Right atrium auricular region (tissue), 2 donors: ENCODE measurements around the gene TRIP10. TPM values are rescaled to one million over a fixed set of nuclear protein-coding genes. Genes with fewer than 3 reads are reported as not detected.

Experiments used
- DNase-seq: peaks from one replicate; pipeline ENCODE4 v3.0.0-alpha.2; 2019; ENCODE audit warnings: low spot score
- H3K27ac ChIP-seq, 2 donors: fragments of 200-600 bp; sonication (generic); 1 replicate in 1 of 2; 2 replicates in 1 of 2; pipeline ENCODE4 v1.5.1; 2016 to 2019
- H3K27me3 ChIP-seq, 2 donors: fragments of 200-600 bp; sonication (generic); one replicate each; pipeline versions ENCODE4 v1.5.1 to v1.6.0; 2017 to 2019
- H3K36me3 ChIP-seq: fragments of 200-600 bp; sonication (generic); one replicate; pipeline ENCODE4 v1.5.1; 2016
- H3K4me1 ChIP-seq, 2 donors: fragments of 200-600 bp; sonication (generic); one replicate each; pipeline versions ENCODE4 v1.5.1 to v1.6.0; 2017 to 2019
- H3K4me3 ChIP-seq, 2 donors: fragments of 200-600 bp; sonication (generic); 1 replicate in 1 of 2; 2 replicates in 1 of 2; pipeline ENCODE4 v1.5.1; 2017 to 2019; ENCODE audit warnings: mild to moderate bottlenecking in 1 of 2, moderate library complexity in 1 of 2
- H3K9me3 ChIP-seq, 2 donors: fragments of 200-600 bp; sonication (generic); one replicate each; pipeline ENCODE4 v1.5.1; 2019
- total RNA-seq, 2 donors: library from RNA; depleted of rRNA; stranded (reverse); fragments of >200 nt; gene quantifications; one replicate each; pipeline ENCODE4 v1.1.0, GENCODE V29; 2016
- TF ChIP-seq, protein P1 (sequence below), 2 donors: fragments of 200-600 bp; sonication (generic); IDR thresholded peaks; one replicate each; pipeline ENCODE4 v1.5.1; 2019; ENCODE audit warnings: antibody characterized with exemption in 2 of 2

Gene TRIP10
- total RNA-seq, 2 donors from 2014 or later, result 39.6 to 65.3 TPM

DNA sequence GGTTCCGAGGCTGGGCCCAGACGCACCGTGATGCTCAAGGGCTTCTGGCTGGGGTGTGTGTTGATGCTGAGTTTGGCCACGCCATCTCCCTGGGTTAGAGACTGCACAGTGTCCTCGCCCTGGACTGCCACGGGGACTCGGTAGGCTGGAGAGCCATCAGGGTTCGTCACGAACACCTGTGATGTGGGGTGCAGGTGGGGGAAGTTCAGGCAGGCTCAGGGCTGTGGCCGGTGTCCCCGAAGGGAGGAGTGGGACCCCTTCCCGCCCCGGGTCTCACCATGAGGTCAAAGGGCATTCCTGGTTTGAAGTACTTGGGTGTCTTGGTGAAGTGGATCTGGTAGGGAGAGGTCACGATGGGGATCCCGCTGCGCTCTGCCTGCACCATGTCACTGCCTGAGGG, 27.2 kb upstream of the TRIP10 start:
- Histone ChIP-seq H3K36me3 (no peaks in the 10 kb centered on the region), H3K4me1 (no peaks in the 10 kb centered on the region), H3K4me3 (no peak overlapping the region), H3K9me3 (no peaks in the 10 kb centered on the region), H3K27me3 (no peaks in the 10 kb centered on the region), H3K27ac (no peak overlapping the region)
- TF ChIP-seq, protein P1, sequence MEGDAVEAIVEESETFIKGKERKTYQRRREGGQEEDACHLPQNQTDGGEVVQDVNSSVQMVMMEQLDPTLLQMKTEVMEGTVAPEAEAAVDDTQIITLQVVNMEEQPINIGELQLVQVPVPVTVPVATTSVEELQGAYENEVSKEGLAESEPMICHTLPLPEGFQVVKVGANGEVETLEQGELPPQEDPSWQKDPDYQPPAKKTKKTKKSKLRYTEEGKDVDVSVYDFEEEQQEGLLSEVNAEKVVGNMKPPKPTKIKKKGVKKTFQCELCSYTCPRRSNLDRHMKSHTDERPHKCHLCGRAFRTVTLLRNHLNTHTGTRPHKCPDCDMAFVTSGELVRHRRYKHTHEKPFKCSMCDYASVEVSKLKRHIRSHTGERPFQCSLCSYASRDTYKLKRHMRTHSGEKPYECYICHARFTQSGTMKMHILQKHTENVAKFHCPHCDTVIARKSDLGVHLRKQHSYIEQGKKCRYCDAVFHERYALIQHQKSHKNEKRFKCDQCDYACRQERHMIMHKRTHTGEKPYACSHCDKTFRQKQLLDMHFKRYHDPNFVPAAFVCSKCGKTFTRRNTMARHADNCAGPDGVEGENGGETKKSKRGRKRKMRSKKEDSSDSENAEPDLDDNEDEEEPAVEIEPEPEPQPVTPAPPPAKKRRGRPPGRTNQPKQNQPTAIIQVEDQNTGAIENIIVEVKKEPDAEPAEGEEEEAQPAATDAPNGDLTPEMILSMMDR (IDR thresholded peaks at IDR 0.05), result no peak
- no peak for DNase-seq

DNA sequence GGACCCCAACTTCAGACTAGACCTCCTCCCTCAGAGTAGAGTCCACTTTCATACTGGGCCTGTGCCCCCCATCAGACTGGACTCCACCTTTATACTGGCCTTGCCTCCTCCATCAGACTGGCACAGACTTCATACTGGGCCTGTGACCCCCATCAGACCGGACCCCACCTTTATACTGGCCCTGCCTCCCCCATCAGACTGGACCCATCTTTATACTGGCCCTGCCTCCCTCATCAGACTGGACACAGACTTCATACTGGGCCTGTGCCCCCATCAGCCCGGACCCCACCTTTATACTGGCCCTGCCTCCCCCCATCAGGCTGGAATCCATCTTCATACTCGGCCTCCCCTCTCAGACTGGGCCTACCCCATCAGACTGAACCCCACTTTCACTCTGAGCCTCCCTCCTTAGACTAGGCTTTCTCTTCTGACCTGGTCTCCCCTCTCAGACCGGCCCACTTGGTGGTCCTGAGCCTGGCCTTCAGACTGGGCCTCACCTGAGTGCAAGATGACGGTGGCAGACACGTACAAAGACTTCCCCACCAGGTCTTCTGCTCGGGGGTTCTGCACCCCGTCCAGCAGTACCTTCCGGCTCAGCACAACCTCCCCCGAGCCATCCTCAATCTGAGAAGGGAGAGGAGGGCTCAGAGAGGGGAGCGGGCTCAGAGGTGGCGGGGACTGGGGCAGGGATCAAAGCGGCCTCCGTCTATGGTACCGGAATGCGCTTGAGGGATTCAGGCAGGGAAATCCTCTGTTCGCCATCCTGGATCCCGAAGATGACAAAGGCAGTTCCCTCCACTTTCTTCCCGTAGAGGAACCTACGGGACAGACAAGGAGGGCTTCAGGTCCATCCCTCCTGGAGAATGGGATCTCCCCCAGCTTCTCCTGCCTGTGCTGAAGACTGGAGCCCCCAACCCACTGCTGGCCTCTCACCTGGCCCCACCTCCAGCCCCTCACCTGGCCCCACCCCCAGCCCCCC, 26.5 kb upstream of the TRIP10 start:
- H3K27ac ChIP-seq, result no peak overlapping the region
- H3K27me3 ChIP-seq, result no peaks in the 10 kb centered on the region
- no peak for DNase-seq
- H3K4me1 ChIP-seq, result no peaks in the 10 kb centered on the region
- no peaks in the 10 kb centered on the region for H3K36me3 ChIP-seq
- no peak overlapping the region for H3K4me3 ChIP-seq
- H3K9me3 ChIP-seq, result no peaks in the 10 kb centered on the region
- TF ChIP-seq, protein P1 (IDR thresholded peaks at IDR 0.05), result no peak

DNA sequence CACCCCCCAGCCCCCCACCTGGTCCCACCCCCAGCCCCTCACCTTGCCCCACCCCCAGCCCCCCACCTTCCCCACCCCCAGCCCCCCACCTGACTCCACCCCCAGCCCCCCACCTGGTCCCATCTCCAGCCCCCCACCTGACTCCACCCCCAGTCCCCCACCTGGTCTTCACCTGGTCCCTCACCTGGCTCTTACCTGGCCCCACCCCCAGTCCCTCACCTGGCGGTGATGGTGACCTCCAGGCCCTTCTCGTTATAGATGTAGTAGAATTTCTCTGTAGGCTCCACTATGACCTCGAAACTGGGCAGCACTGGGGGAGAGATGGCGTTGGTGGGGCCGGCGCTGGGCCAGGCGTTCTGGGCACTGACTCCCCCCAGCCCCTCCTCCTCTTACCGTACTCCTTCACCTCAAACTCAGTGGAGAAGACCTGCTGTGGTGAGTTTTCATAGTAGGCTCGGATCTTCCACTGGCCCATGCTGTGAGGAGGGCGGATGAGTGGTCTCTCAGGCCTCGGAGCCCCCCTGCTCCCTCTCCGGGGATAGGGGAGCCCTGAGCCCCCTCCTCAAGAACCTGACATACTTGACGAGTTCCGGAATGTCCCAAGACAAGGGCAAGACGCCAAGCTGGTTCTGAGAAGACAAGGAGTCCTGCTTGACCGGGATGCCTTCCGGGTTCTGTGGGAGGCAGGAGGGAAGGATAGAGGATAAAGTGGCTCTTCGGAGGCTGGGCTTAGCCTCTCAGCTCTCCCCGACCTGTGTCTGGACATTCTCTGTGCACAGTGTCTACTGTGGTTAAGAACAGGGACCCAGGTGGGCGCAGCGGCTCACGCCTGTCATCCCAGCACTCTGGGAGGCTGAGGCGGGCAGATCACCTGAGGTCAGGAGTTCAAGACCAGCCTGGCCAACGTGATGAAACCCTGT, 25.4 kb upstream of the TRIP10 start:
- DNase-seq, result no peak
- Histone ChIP-seq H3K9me3 (no peaks in the 10 kb centered on the region), H3K27me3 (no peaks in the 10 kb centered on the region), H3K36me3 (no peaks in the 10 kb centered on the region), H3K4me3 (no peak overlapping the region), H3K27ac (no peak overlapping the region), H3K4me1 (no peaks in the 10 kb centered on the region)
- TF ChIP-seq, protein P1 (IDR thresholded peaks at IDR 0.05), result no peak

DNA sequence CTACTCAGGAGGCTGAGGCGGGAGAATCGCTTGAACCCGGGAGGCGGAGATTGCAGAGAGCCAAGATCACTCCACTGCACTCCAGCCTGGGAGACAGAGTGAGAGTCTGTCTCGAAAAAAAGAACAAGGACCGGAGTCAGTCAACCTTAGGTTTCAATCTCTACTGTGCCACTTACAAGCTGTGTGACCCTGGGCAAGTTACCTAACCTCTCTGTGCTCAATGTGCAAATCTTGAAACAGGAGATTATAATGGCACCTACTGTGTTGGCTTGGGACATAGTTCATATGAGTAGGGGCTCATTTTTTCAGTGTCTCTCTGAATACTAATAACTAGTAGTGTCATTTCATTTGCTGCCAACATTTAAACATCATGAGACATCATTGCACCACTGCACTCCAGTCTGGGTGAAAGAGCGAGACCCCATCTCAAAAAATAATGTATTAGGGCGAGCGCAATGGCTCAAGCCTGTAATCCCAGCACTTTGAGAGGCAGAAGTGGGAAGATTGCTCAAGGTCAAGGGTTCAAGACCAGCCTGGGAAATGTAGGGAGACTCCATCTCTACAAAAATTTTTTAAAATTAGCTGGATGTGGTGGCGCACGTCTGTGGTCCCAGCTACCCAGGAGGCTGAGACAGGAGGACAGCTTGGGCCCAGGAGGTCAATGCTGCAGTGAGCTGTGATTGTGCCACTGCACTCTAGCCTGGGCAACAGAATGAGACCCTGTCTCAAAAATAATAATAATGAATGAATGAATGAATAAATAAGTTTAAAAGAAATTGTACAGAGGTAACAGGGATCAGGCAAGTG, 24.5 kb upstream of the TRIP10 start:
- no peak for DNase-seq
- no peaks in the 10 kb centered on the region for H3K36me3 ChIP-seq
- H3K27me3 ChIP-seq, result no peaks in the 10 kb centered on the region
- no peak overlapping the region for H3K4me3 ChIP-seq
- H3K27ac ChIP-seq, result no peak overlapping the region
- no peaks in the 10 kb centered on the region for H3K4me1 ChIP-seq
- no peaks in the 10 kb centered on the region for H3K9me3 ChIP-seq
- TF ChIP-seq, protein P1 (IDR thresholded peaks at IDR 0.05), result no peak

DNA sequence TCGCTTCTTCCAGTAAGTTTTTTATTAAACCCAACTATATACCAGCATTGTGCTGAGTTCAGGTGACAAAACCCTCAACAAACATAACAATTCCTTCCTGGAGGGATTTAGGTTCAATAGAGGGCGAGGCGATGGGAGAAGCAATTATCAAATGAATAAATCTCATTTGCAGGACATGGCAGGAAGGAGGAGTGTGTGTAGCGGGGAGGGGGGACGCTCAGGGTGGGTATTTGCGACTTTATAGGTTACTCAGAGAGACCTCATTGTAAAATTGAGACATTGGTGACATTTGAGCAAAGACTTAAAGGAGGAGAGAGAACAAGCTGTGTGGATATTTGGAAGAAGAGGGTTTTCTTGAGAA, 22.9 kb upstream of the TRIP10 start:
- H3K4me3 ChIP-seq, result no peak overlapping the region
- no peak overlapping the region for H3K27ac ChIP-seq
- no peaks in the 10 kb centered on the region for H3K27me3 ChIP-seq
- no peaks in the 10 kb centered on the region for H3K9me3 ChIP-seq
- no peaks in the 10 kb centered on the region for H3K36me3 ChIP-seq
- DNase-seq, result no peak
- H3K4me1 ChIP-seq, result no peaks in the 10 kb centered on the region
- TF ChIP-seq, protein P1 (IDR thresholded peaks at IDR 0.05), result no peak
